HG03175 (cell line): Measurements from ENCODE around the gene HIVEP1.

Source experiments
- ATAC-seq: cut with Tn5 transposase; IDR thresholded peaks from one replicate; pipeline ENCODE4 v1.9.1; 2021; ENCODE audit warnings: mild to moderate bottlenecking, moderate library complexity; ENCODE audit not compliant: unreplicated experiment

HIVEP1 gene

DNA sequence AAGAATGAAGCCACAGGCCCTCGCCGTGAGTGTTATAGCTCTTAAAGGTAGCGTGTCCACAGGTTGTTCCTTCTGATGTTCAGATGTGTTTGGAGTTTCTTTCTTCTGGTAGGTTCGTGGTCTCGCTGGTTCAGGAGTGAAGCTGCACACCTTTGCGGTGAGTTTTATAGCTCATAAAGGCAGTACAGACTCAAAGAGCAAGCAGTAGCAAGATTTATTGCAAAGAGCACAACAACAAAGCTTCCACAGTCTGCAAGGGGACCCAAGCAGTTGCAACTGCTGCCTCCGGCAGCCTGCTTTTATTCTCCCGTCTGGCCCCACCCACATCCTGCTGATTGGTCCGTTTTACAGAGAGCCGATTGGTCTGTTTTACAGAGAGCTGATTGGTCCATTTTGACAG, 5.2 kb downstream of the HIVEP1 start:
- ATAC-seq, result no peak

DNA sequence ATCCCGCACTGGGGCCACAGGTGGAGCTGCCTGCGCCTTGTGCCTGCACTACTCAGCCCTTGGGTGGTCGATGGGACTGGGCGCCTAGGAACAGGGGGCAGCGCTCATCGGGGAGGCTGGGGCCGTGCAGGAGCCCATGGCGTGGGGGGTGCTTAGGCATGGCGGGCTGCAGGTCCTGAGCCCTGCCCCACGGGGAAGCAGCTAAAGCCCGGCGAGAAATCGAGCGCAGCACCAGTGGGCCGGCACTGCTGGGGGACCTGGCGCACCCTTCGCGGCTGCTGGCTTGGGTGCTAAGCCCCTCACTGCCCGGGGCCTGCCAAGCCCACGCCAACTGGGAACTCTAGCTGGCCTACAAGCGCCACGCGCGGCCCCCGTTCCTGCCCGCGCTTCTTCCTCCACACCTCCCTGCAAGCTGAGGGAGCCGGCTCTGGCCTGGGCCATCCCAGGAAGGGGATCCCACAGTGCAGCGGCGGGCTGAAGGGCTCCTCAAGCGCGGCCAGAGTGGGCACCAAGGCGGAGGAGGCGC, 5.8 kb downstream of the HIVEP1 start:
- no peak for ATAC-seq

DNA sequence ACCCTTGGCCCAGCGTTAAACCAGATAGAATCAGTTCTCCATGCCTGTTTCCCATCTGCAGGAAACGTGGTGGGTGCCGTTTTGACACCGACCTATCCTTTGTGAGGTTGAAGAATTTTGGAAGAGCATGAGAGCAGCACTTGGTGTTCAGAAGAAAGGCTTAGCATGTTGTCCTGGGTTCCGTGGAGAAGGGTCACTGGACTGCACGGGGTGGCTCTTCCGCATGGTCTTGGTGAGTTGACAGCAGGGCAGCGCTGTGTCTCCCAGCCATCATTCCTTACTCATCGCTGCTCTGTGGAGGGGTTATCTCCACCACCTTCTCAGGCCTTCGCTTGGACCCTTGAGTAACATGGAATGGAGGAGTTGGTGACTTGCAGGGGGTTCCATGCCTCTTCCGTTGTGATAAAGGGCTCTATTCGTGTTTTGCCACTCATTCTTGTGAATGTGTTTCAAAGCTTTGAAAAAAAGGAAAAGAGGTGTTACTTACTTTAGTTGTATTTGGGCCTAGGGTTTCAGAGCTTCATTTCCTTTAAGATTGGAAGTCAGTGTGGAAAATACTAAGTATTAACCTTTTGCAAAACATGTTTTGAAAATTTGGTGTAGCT, 8.2 kb downstream of the HIVEP1 start:
- no peak for ATAC-seq

DNA sequence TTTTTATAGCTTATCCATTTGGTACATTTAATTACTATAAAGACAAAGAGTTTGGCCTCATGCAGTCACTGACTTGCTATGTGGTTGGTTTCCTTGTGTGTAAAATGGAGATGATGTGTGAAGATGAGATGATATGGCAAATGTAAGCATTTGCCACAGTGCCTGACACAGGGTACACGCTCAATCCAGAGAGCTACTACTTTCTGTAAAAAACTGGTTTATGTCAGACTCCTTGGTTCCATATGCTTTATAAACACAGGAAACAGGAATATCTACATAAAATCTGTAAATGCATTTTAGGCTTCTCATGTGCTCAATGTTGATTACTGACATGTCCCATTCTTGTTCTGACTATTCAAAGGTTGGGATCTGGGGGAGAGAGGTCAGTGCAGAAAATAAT, 10.4 kb downstream of the HIVEP1 start:
- ATAC-seq, result no peak

DNA sequence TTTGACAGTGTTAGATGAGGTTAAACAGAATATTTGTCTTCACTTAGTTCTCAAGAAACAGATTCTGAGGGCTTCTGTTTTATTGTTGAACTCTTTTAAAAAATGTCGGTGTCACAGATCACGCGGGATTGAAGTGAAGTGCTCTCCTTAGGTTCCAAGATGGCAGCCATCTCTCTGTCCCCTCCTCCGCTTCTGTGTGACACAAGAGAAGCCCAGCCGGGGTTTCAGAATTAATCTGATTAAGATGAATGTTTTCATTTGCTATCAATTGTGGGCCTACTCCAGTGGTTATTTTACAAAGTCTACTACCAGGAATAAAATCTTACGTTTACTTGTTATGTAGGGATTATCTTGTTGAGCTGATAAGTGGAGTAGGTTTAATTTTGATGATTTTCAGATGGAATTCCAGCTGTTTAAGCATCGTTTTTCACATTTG, 10.9 kb downstream of the HIVEP1 start:
- no peak for ATAC-seq

DNA sequence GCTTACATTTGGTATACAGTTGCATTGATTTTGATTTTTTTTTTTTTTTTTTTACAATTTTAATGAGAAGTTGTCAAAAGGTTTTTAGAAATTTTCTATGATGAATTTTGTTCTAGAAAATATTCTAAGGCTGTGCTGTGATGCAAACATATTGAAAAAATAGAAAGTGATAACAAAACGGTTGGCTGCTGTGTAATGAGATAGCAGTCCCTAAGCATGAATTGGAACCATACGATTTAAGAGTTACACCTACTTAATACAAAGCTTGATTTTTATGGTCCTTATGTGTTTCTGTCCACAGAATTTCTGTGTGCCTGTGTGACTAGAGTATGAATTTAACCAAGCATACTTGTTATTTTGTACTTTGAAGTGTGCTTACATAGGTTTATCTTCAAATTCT, 12.1 kb downstream of the HIVEP1 start:
- ATAC-seq, result no peak

DNA sequence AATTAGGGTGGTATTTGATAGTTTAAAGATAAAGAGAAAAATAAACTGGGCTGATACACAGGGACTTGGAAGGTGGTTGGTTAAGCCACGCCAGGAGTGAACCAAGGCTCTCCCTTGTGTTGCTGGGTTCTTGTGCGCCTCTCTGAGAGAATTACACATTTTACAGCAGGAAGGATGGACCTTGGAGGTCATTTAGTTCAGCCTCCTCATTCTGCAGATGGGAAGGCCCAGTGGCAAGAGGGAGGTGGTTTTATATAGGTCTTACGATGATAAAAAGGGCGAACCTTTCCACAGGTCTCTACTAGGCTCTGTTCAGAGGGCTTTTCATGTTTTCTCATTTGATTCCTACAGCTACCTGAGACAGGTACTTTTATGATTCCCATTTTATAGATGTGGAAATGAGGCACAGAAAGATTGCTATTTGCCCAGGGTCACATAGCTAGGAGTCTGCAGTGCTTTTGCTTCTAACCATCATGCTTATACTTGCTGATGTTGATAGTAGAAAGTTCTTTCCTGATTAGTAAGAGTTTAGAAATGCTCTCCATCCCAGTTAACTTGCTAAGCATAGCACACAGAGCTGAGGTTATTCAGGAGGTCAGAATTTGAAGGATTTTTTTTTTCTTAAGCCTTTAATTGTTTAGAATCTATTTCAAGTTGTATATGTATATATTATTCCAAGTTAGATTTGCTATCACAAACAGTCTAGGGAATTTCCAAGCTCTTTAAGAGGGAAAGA, 12.8 kb downstream of the HIVEP1 start:
- no peak for ATAC-seq

DNA sequence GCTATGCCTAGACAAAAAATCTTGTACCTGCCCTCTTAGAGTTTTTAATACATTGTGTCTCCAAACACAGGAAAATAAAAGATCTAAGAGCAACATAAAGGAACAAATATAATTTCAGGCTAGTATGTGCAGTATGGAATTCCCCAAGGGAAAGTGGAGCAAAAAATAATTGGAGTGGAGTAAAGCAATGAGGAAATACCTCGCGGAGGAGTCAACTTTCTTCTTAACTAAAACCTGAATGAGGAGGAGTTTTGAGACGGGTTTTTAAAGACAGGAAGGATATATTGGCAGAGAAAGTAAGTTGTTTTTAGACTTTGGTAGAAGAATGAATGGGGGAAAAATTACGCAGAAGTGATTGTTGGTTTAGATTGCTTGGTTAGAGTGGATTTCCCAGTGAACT, 14.0 kb downstream of the HIVEP1 start:
- ATAC-seq, result no peak

DNA sequence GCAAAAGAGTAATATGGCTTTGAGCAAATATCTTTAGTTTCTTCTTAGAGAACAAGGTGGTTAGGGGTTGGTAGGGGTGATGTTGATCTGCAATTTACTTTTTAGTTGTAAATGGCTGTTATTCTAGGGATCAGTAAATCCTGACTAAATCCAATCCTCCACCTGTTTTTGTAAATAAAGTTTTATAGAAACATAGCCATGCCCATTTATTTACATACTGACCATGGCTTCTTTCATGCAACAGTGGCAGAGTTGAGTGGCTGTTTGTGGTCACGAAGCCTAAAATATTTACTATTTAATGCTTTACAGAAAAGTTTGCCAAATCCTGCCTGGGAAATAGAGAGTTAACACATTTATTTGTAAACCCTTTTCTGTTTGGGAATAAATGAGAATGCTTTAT, 14.7 kb downstream of the HIVEP1 start:
- no peak for ATAC-seq

DNA sequence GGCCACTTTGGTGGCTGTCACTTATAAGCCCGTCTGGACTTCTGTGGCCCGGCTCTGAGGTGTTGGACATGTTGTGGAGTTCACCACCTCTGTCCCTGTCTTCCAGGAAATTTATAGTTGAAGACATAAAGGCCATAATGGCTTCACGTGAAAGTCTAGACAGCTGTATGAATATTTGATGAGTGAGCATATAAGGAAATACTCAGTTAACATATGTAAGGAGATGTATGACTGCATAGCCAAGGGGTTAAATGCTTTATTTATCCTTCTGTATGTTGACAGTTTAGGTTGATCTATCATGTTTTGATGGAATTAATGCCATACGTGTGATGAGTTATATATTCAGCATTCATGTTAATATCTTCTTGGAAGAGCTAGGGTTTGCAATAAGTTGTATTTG, 16.1 kb downstream of the HIVEP1 start:
- no peak for ATAC-seq

DNA sequence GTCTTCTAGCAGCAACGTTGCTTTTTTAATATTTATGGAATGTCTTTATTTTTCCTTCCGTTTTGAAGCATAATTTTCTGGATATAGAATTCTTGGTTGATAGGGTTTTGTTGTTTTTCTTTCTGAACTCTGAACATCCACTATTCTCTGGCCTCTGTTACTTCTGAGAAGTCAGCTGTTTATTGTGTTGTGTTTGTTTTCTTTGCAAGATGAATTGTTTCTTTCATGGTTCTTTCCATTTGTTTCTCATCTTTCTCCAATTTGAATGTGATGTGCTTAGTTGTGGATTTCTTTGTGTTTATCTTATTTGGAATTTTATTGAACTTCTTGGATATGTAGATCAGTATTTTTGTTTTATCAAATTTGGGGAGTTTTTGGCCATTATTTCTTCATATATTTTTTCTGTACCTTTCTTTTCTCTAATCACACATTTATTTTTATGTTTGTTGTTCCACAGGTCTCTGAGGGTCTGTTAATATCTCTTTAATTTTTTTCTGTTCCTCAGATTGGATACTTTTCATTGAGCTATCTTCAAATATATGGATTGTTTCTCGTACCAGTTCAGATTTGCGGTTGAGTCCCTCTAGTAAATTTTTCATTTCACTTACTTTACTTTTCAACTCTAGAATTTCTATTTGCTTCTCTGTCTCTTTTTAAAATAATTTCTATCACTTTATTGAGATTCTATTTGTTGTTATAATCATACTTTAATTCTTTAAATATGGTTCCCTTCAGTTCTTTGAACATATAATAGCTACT, 18.0 kb downstream of the HIVEP1 start:
- no peak for ATAC-seq

DNA sequence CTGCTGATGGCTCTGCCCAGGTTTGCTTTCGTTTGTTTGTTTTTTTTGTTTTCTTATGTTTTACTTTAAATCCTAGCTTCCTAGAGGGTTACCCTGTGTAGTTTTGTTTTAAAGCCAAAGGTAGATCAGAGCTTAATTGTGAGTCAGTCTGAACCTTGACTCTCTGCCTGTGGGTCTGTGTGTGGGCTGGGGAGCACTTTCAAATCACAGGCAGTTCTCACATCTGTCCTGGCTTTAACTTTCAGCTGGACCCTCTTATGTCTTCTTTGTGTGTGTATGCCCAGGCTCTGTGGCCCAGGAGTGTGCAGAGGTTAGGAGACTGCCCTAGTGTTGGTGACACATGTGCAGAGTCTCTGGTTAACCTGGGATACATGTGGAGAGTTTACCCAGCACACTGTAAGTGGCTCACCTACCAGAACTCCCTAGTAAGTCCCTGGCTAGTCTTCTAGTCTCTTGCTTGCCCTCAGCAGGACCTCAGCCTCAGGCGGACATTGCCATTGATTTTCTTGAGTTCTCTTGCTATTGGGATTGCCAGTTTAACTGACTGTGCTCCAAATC, 19.0 kb downstream of the HIVEP1 start:
- ATAC-seq, result no peak

DNA sequence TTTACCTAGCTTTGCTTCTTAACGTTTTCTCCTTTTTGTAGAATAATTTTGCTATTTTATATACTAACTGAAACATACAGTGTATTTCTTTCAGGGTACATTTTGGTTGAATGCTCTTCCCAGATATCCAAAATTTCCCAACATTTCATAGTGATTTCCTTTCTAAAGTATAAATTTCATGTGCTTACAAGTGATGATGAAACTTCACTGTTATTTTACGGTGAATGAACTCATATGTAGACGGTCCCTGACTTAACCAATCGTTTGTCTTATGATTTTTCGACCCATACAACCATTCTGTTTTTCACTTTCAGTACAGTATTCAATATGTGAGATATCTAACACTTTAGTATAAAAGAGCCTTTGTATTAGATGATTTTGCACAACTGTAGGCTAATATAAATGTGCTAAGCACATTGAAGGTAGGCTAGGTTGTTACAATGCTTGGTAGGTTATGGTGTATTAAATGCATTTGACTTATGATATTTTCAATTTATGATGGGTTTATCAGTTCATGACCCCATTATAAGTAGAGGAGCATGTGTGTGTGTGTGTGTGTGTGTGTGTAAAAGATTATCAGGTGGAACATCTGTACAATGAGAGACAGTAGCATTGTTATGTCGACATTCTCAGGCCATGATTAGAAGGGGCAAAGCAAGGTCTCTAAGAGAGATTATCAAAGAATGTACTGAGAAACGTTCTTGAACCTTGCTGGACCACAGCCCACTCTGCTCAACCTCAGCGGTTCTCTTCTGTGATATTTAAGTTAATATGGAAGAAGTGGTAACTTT, 20.9 kb downstream of the HIVEP1 start:
- no peak for ATAC-seq

DNA sequence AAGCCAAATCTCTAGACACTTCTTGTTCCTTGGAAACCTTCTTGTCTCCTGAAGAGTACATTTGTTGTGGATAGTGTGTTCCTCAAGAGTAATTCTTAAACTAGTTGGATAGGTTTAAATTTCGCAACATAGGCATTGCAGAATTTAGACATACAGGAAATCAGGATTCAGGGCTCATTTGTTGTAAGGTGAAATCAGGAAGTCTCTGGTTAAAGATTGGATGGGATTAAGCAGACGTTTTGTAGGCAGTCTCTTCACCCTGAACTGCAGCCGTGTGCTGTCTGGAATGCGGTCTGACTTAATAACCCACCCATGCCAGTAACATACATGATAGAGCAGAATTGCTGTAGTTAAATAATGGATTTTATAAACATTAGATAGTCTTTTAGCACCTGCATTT, 21.7 kb downstream of the HIVEP1 start:
- ATAC-seq, result no peak

DNA sequence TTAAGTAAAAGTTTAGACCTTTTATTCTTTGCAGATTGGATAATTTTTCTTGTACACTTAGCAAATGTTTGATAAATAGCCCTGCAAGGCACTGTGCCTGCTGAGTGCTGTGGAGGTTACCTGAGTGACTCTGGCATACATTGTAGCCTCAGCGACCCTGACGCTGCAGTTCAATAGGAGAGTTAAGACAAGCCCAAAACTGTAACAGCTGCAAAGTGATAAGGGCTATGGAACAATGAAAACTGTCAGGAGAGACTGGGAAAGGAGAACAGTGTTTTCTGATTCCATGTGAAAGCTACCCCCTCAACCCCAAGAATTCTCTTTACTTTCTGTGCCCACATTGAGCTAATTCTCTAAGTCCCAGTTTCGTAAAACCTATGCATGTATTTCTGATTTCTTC, 22.2 kb downstream of the HIVEP1 start:
- ATAC-seq, result no peak

DNA sequence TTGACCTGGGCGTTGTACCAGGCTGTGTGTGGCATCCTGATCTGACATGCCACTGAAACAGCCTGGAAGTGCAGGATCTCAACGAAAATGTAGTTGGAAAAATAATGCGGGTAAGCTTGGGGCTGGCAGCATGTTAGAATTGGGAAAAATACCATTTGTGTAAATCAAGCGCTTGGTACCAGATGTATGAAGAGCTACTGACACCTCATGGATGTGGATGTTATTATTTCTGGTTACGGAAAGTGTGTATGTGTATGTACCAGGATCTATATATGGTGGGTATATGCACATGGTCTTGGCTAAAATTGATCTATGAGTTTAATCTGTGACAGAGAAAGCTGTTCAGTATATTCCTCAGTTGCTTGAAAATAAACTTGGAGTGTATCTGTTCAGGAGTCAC, 22.7 kb downstream of the HIVEP1 start:
- no peak for ATAC-seq

DNA sequence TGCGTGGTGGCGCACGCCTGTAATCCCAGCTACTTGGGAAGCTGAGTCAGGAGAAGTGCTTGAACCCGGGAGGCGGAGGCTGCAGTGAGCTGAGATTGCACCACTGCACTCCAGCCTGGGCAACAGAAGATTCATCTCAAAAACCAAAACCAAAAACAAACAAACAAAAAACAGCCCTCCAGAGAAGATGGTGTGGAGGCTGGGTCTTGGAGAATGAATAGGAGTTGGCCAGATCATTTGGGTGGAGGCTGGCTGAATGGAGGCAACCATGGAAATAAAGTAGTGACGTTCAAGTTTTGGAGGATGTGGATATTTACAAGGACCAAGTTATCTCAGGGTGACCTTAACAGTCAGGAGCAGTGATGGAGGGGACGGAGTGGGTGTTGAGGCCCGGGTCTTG, 24.7 kb downstream of the HIVEP1 start:
- ATAC-seq, result no peak

DNA sequence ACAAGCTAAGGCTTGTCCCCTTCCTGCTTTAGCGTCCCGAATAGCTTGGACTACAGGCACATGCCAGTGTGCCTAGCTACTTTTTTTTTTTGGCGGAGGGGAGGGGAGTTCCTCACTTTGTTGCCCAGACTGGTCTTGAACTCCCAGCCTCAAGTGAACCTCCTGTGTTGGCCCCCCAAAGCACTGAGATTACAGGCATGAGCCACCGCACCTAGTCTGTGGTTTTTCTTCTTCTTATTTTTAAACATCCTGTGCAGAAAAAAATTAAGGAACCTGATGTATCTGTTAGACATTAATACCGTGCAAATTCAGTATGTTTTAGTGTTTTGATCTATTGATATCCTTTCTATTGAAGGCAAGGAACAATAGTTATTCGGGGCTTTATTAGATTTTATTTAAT, 25.7 kb downstream of the HIVEP1 start:
- ATAC-seq, result no peak

DNA sequence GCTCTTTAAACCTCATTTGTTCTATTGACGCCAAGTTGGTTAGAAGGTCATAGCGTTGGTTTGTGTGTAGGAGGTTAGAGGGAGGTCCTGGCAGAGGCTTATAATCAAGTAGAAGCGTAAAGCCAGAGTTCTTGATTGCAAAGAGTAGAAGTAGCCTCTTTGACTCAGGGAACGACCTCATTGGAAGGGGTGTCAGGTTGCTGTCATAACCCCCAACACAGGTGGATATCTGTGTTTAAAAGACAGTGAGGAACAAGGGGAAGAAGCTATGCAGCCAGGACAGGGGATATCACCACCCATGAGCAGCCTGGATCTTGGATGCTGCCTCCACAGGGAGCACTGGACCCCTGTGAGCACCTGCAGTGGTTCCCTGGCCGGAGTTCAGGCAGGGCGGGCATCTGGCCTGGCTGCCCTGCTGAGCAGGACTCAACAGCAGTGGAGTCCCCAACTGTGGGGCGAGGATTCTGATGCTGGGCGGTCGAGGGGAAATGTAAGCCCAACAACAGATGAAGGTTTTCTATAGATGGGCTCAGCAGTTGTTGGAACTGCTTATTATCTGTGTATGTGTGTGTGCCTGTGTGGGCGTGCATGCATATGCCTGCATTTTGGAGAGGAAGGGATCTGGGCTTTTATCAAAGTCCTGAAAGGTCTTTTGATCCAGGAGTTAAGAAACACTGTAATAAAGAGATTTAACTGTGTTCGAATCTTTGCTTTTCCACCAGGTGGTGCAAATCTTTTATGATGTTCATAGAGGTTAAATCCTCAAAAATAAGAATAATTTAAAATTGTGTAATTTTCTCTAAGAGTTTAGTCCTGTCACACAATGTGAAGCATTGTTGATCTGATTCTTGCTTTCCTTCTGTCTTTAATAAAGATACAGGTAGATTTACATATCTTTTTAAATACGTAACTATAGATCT, 27.7 kb downstream of the HIVEP1 start:
- no peak for ATAC-seq

DNA sequence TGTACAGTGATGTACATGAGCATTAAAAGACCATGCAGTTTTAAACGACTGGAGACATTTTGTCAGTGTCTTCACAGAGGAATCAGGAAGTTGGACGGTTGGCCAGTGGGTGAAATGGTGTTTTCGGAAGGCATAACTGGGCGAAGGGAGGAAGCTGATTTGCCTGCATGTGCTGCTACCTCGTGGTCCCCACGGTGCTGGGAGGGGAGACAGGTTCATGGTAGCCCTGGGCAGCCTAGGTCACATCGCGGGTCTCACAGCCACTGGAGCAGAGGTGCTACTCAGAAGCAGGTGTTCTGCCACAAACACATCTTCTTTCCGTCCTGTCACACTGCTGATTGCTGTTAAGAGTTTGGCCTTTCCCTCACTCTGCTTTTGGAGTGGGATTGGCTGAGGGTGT, 35.2 kb downstream of the HIVEP1 start:
- peak; percentile 39 for ATAC-seq
